ENCODE results near the gene OTOP3. TPM values are rescaled to one million over a fixed set of nuclear protein-coding genes. Genes with fewer than 3 reads are reported as not detected.

The OTOP3 gene
- total and polyA plus RNA-seq, 2 of the 4 experiments (the other 2 are of a cell fraction) = not detected

DNA sequence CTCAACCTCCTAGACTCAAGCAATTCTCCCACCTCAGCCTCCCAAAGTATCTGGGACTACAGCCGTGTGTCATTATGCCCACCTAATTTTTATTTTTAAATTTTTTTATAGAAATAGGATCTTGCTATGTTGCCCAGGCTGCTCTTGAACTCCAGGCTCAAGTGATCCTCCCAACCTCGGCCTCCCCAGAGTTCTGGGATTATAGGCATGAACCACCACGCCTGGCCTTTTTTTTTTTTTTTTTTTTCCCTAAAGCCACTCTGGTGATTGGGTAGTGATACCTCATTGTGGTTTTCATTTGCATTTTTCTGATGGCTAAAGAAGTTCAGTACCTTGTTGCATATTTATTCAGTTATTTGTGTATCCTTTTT is 50.5 kb downstream of the OTOP3 start:
- Histone ChIP-seq H2BK20ac (ENCODE audit: low read depth, low read length) (no peak overlapping the region), H3K9me1 (ENCODE audit: insufficient read depth, low read length) (peaks cover 15% of the 10 kb centered on the region), H3K79me1 (ENCODE audit: low read depth in 1 of 2, low read length in 2 of 2) (peaks cover 13 to 47% of the 10 kb centered on the region in 2 experiments; a peak in 3 of 4 replicates), H2AK5ac (ENCODE audit: low read depth, low read length) (no peak overlapping the region), H3K9me3 (ENCODE audit: control insufficient read depth, insufficient read depth, low read length) (no peaks in the 10 kb centered on the region), H3K27me3 (ENCODE audit: control insufficient read depth, insufficient read depth, low read length) (no peaks in the 10 kb centered on the region), H3K23ac (ENCODE audit: low read depth, low read length) (no peak overlapping the region), H2AK9ac (replicated peaks; ENCODE audit: low read depth, low read length, poor library complexity) (no peak overlapping the region), H3K56ac (ENCODE audit: extremely low read depth, insufficient read depth, low read length) (no peak overlapping the region), H3K18ac (ENCODE audit: low read depth, low read length) (no peak overlapping the region), H3K4ac (ENCODE audit: low read depth, low read length) (no peak overlapping the region), H2AFZ (replicated peaks; ENCODE audit: low read length, poor library complexity) (no peak overlapping the region), H3K36me3 (ENCODE audit: control insufficient read depth, insufficient read depth, low read length) (no peaks in the 10 kb centered on the region), H3K4me2 (ENCODE audit: low read depth, low read length) (no peak overlapping the region), H3K27ac (ENCODE audit: insufficient read depth, low read length) (no peak overlapping the region), H2BK5ac (ENCODE audit: low read depth, low read length, poor library complexity, severe bottlenecking) (no peak overlapping the region), H4K8ac (ENCODE audit: low read depth in 2 of 2, low read length in 2 of 2) (no peak overlapping the region), H4K91ac (ENCODE audit: insufficient read depth, low read depth, low read length) (no peak overlapping the region), H4K5ac (ENCODE audit: low read depth, low read length) (no peak overlapping the region), H3K14ac (replicated peaks; ENCODE audit: low read depth, low read length) (no peak overlapping the region), H3K9ac (ENCODE audit: low read depth, low read length) (no peak overlapping the region), H3K4me1 (ENCODE audit: control insufficient read depth, insufficient read depth, low read length) (peaks cover 17% of the 10 kb centered on the region), H2BK15ac (ENCODE audit: low read depth, low read length) (no peak overlapping the region), H4K20me1 (ENCODE audit: insufficient read depth, low read length) (no peaks in the 10 kb centered on the region), H3K4me3 (ENCODE audit: insufficient read depth, low read depth, low read length) (no peak overlapping the region), H2BK120ac (ENCODE audit: low read depth, low read length) (no peak overlapping the region)
- POLR2A ChIA-PET (ENCODE audit: unreplicated experiment) = no interaction called here
- BruUV-seq (replicated peaks) = no TSS peak
- CTCF ChIA-PET = interaction anchor here (1.2 kb wide), 1 partner anchor 28 kb away, joined by 3 read pairs; no protein-coding TSS in a partner anchor
- TF ChIP-seq MAZ (IDR thresholded peaks at IDR 0.05; ENCODE audit: borderline replicate concordance, low read depth, low read length) = no peak
- no peak for ATAC-seq (ENCODE audit: low read depth)
- intact Hi-C loops (cut with micrococcal nuclease) (loop anchor here (5.0 kb wide), 1 partner anchor 126 kb away; no protein-coding TSS in a partner anchor), dilution Hi-C loops (cut with HindIII; ENCODE audit: low sequenced_read_pairs, unreplicated experiment) (no loop called here), in situ Hi-C loops (cut with MboI; ENCODE audit: low sequenced_read_pairs) (no loop called here)
- DNase-seq = no peak
- no CpG with 5 or more reads among the region's 3 CpGs for WGBS, 2 experiments (ENCODE audit: extremely low coverage in 2 of 2, insufficient read length in 1 of 2)
